HG02610 (cell line): ENCODE measurements around the gene GJA4.

Source experiments
- ATAC-seq: cut with Tn5 transposase; IDR thresholded peaks from one replicate; pipeline ENCODE4 v1.9.1; 2021; ENCODE audit warnings: mild to moderate bottlenecking, moderate library complexity; ENCODE audit not compliant: unreplicated experiment

The GJA4 gene

DNA sequence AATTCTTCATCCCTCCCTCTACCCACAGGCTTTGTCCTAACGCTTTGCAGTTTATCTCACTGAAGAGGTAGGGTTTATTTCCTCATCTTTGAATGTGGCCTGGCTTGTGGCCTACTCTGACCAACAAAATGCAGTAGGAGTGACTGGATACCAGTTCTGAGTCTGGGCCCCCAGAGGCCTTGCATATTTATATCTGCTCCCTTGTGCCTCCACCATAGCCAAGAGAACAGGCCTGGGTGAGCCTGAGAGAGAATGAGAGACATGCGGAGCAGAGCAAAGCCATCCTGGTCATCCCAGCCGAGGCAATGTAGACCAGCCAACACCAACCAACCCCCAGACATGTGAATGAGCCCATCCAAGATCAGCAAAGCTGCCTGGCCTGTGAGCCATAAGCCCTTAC, 36.5 kb downstream of the GJA4 start:
- no peak for ATAC-seq

DNA sequence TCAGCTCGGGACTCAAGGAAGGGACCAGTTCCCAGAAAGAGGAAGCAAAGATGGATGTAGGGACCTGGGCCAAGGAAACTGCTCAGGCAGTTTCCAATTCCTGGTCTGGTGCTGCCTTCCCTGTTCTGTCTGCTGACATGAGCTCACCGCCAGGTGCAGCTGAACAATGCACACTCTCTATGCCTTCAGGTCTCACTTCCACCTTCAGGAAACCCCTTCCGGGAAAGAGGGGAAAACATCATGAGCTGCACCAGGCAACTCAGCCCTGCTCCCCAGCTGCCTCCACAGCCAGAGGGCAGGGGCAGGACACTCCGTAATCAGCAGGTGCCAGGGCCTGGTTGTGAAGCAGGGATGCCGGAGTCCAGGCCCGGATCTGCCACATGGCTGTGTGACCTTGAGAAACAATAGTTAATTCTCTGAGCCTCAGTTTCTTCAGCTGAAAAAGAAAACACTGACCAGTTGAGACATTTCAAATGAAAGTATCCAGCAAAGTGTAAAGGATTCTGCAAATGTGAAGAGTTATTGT, 39.0 kb downstream of the GJA4 start:
- ATAC-seq, result no peak

DNA sequence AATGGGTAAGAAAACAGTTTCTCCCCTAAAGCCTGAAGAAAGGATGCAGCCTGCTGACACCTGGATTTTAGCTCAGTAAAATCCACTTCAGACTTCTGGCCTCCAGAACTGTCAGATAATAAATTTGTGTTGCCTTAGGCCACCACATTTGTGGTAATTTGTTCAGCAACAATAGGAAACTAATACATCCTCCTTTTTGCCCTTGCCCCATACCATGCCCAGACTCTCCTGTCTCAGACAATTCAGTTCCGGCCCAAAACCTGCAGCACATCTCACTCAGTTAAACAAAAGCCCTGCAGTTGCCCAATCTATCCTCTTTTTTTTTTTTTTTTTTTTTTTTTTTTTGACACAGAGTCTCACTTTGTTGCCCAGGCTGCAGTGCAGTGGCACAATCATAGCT, 40.9 kb downstream of the GJA4 start:
- ATAC-seq, result no peak

DNA sequence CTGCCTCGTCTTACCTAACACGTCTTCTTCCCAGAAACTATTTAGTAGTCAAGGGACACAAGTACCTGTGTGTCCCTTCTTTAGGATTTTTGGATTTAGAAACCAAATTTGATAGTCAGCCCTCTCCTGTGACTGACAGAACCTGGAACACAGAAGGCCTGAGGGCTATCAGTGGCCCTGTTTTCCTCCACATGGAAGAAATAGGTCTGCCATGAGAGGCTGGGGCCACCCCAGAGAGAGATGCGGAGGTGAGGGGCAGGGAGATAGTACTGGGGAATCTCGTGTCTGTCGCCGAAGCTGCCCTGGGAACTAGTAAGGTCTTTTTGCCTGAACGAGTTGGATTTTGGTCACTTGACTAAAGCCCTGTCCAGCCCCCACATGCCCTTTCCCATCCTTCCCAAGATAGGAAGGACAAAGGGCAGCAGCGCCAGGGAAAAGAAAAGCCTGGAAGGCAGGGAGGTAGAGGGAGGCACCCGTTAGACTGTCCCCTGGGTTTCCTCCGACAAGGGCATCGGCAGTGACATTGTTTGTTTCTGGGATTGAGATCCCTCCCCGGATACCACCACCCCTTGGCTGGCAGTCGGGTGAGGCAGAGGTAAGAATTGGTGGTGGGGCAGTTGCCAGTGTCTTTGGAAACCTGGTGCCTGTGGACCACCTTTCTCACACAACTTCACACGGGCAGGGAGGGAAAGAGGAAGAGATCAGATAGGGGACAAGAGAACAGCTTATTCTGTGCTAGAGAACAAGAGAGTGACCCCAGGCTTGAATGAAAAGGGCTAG, 46.9 kb downstream of the GJA4 start:
- ATAC-seq, result no peak

DNA sequence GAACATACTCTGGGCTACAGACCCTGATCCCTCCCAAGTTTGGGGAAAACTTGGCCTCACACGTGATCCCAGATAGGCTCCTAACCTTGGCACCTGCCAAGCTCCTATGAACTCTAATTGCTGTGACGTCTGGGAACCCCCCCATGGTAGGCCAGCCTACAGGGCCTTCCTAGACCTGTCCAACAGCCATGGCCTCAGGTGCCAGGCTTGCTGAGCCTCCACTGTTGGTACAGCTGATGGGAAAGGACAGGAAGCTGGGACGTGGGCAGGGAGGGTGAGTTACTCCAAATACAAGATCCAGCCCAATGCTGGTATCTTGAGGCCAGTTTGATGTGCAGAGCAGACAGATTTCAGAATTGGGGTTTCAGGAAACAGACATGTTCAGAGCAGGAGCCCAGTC, 47.6 kb downstream of the GJA4 start:
- no peak for ATAC-seq

DNA sequence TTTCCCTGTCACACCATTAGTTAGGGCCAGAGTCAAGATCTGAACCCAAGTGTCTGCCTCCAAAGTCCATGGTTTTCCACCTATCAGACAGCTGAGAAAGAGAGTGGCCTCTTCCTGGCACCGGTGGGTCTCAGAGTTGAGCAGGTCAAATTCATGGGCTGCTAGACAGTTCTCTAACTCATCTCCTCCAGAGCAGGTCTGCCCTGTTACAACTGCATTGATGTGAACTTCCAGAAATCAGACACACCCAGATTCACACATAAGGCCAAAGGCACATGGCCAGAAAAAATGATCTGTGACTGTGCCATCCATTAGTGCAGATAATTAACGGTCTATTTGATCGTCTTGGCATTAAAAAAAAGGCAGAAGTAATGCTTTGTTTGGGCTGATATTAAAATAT, 49.3 kb downstream of the GJA4 start:
- no peak for ATAC-seq

DNA sequence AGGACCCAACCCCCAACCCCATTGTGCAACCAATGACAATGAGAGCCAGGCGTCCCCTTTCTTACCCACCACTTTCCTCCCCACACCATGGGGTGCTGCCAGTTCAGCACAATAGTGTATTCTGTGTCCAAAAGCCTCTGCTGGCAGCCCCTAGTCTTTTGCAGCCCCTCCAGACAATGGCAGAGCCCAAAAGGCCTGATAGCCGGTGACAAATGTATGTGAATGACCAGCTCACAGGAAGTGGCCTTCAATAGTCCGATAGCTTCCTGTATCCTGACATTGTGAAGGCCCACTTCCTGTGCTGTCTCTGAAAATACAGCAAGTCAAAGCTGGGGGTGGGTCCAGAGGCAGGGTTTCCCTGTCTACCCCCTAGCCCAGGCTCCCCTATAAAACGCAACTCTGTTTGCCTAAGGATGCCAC, 50.2 kb downstream of the GJA4 start:
- ATAC-seq, result no peak

DNA sequence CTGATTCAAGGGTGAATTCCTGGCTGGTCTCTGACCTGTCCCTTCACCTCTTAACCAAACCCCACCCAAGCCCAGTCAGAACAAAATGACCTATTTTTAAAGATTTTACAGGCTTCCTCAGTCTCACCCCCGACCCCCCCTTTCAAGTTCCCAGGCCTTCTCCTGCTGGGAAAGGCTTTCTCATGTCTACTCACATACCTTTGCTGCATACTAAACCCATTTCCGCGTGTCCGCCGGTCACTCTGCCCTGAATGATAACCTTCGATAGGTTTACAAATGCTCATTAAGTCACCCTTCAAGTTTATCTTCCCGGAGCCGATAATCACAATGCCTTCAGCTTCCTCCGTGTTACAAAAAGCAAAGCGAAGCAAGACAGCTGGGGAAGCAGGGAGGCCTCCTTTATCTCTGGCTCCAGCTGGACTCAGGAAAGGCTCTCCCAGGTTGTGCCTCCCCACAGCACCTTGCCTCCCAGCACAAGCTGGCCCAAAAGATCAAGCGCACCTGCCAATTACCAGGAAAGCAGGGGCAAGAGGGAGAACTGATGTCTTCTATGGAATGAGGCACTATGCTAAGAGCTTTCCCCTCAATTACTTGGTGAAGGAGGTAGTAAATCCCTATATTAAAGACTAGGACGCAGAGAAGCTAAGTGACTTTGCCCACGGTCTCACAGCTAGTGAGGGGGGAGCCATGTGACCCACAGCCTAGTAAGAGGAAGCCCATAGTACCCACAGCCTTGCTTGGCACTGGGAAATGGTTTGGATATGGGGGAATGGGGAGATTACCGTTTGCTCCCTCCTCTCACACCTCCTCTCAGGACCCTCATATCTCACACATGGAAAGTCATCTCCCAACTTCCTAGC, 50.8 kb downstream of the GJA4 start:
- no peak for ATAC-seq

DNA sequence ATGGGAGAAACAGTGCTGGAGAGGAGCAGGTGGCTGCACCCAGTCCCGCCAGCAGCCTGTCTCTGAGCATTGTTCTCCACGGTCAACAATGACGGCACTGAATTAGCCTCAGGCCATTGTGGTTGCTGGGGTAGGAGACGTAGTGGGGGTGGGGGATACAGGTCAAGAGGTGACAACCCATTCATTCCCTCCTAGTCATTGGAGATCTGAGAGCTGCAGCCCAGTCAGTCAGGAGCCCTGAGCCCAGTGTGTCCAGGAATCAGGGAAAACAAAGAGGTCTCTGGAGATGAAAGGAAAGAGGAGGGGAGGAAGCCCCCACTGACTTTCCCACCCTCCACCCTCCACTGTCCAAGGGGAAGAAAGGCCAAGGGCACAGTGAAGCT, 51.4 kb downstream of the GJA4 start:
- ATAC-seq, result no peak
